Tibial artery (tissue), 4 donors: Measurements from ENCODE around the gene STAP2.

Source experiments
- DNase-seq, 2 donors: peaks; one replicate each; pipeline ENCODE4 v3.0.0-alpha.2; 2019
- H3K27ac ChIP-seq, 2 donors: fragments of 200-600 bp; sonication (generic) in 1 of 2; 1 replicate in 1 of 2; 2 replicates in 1 of 2; pipeline ENCODE4 v1.5.1; 2018 to 2019; ENCODE audit warnings: mild to moderate bottlenecking in 1 of 2
- H3K27me3 ChIP-seq, 2 donors: fragments of 200-600 bp; sonication (generic) in 1 of 2; one replicate each; pipeline versions ENCODE4 v1.5.1 to v1.6.0; 2016 to 2019
- H3K36me3 ChIP-seq, 3 donors: fragments of 200-600 bp; sonication (generic) in 2 of 3; one replicate each; pipeline ENCODE4 v1.5.1; 2016 to 2019; ENCODE audit warnings: mild to moderate bottlenecking in 2 of 3
- H3K4me1 ChIP-seq, 4 donors: fragments of 200-600 bp; sonication (generic) in 2 of 4; 1 replicate in 3 of 4; 2 replicates in 1 of 4; pipeline ENCODE4 v1.5.1; 2016 to 2019
- H3K4me3 ChIP-seq, 2 donors: fragments of 200-600 bp; sonication (generic) in 1 of 2; 1 replicate in 1 of 2; 2 replicates in 1 of 2; pipeline ENCODE4 v1.5.1; 2018 to 2019; ENCODE audit warnings: mild to moderate bottlenecking in 2 of 2
- H3K9me3 ChIP-seq, 3 donors: fragments of 200-600 bp; sonication (generic) in 1 of 3; one replicate each; pipeline ENCODE4 v1.5.1; 2016 to 2019
- intact Hi-C: fragments of 100-400 bp; cut with DNase I; formaldehyde crosslinking; loops from one replicate; pipeline ENCODE4 v1.15.0; 2023; ENCODE audit warnings: low total_unique reads
- TF ChIP-seq, protein P1 (sequence below), 2 experiments: fragments of 200-600 bp in 1 of 2; fragments of 450-650 bp in 1 of 2; IDR thresholded peaks; one replicate each; pipeline ENCODE4 v1.5.1; 2017 to 2019; ENCODE audit warnings: antibody characterized with exemption in 2 of 2, mild to moderate bottlenecking in 1 of 2, moderate library complexity in 1 of 2

STAP2 gene

DNA sequence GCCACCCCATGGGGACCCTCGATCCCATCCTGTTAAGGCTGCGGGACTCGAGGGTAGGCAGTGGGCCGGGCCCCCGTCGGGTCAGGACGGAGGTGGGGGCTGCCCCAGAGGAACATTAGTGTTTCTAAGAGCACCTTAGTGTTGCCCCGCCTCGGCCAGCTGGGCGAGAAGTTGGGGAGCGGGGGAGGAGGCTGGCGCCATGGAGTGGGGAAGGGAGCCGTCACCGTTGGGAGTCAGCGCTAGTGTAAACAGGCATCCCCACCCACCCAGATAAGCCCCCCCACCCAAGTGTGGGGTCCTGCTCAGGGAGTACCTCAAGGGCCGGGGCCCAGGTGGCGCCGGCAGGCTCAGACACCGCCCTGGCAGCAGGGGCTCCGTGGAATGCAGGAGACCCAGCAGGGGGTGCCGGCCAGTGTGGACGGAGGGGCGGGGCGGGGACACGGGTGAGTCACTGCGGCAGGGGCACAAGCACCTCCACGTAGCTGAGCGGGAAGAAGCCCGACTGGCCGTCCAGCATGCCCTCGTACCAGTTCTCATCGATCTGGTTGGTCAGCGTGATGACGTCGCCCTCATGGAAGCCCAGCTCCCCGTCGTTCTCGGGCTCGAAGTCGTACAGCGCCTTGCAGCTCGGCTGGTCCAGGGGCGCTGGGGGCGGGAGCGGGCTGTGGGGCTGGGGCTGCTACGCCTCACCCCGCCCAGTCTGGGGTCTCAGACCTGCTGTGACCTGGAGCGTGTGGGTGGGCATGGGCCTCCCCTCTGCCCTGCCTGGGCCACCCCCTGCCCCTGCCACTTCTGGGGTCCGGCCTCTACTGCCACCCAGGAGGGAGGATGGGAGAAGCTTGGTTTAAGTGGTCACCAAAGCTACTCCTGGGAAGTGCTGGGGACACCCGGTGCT lies 22.8 kb upstream of the STAP2 start:
- no peaks in the 10 kb centered on the region for H3K9me3 ChIP-seq
- no peaks in the 10 kb centered on the region for H3K27me3 ChIP-seq
- H3K4me1 ChIP-seq = no peaks in the 10 kb centered on the region
- TF ChIP-seq, protein P1, sequence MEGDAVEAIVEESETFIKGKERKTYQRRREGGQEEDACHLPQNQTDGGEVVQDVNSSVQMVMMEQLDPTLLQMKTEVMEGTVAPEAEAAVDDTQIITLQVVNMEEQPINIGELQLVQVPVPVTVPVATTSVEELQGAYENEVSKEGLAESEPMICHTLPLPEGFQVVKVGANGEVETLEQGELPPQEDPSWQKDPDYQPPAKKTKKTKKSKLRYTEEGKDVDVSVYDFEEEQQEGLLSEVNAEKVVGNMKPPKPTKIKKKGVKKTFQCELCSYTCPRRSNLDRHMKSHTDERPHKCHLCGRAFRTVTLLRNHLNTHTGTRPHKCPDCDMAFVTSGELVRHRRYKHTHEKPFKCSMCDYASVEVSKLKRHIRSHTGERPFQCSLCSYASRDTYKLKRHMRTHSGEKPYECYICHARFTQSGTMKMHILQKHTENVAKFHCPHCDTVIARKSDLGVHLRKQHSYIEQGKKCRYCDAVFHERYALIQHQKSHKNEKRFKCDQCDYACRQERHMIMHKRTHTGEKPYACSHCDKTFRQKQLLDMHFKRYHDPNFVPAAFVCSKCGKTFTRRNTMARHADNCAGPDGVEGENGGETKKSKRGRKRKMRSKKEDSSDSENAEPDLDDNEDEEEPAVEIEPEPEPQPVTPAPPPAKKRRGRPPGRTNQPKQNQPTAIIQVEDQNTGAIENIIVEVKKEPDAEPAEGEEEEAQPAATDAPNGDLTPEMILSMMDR (IDR thresholded peaks at IDR 0.05) = no peak
- H3K36me3 ChIP-seq = peaks cover 64 to 99% (median 74%) of the 10 kb centered on the region in 3 donors
- DNase-seq = peak in 1 of 2 donors; percentile 67
- intact Hi-C loops = no loop called here
- no peak overlapping the region for H3K27ac ChIP-seq
- H3K4me3 ChIP-seq = no peak overlapping the region

DNA sequence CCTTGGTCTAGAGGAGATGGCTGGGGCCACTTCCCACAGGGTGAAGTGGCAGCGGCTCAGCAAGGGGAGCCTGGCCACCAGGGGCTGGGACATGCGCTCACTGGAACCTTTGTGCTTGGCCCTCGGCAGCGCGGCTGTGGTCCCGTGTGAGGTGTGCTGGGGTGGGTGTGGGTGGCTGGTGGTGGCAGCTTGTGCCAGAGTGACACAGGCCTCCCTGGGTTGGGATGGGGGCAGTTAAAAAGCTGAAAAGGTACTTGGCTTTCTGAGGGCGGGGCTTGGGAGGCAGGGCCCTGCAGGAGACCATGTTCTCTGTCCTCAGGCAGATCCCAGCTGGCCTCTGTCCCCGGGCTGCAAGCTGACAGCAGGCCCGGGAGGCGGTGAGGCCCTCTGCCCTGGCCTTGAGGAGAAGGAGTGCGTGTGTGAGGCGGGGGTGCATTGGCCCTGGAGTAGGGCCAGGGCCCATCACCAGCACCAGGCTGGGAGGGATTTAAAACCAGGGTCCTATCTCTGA lies 22.1 kb upstream of the STAP2 start:
- Histone ChIP-seq H3K4me3 (no peak overlapping the region), H3K27ac (no peak overlapping the region), H3K36me3 (peaks cover 57 to 99% (median 67%) of the 10 kb centered on the region in 3 donors), H3K27me3 (no peaks in the 10 kb centered on the region), H3K9me3 (no peaks in the 10 kb centered on the region), H3K4me1 (no peaks in the 10 kb centered on the region)
- intact Hi-C loops = no loop called here
- peak in 1 of 2 donors; percentile 66 for DNase-seq
- TF ChIP-seq, protein P1 (IDR thresholded peaks at IDR 0.05) = no peak

DNA sequence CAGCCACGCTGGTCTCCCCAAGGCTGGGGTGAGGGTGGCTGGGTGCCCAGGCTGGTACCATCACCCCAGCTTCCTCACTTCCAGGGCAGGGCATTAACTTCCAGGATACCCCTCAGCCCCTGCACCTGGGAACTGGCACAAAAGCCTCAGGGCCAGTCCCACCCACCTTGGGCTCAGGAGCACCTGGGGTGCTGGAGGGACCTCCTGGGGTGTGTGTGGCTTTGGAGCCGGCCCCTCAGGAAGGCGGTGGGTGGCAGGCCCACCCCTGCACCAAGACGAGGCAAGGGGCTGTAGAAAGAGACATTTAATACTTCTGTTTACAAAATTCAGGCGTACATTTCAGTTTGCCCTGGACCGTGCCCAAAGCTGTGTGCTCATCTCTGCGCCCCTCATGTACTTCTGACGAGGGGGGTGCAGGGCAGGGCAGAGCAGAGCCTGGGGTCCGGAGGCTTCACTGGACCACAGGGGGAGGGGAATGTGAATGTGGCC lies 21.5 kb upstream of the STAP2 start:
- Histone ChIP-seq H3K27me3 (no peaks in the 10 kb centered on the region), H3K4me3 (no peak overlapping the region), H3K36me3 (peaks cover 52 to 97% (median 61%) of the 10 kb centered on the region in 3 donors), H3K27ac (no peak overlapping the region), H3K4me1 (no peaks in the 10 kb centered on the region), H3K9me3 (no peaks in the 10 kb centered on the region)
- intact Hi-C loops = no loop called here
- TF ChIP-seq, protein P1 (IDR thresholded peaks at IDR 0.05) = no peak
- peak in 1 of 2 donors; percentile 61 for DNase-seq

DNA sequence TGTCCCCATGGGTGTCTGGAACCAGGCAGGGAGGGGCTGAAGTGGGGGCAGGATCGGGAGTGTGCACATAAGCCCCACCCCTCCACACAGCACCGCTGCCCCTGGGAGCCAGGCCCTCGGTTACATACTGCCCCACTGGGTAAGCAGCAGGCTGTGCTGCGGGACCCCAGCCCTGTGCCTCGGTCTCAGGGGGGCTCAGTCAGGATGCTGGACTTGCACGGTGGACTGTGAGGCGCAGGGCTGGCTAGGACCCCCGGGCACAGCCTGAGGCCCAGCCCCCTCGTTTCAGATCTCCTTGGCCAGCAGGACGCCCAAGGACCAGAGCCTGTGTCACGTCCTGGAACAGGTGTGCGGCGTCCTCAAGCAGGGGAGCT lies 21.0 kb upstream of the STAP2 start:
- Histone ChIP-seq H3K27me3 (no peaks in the 10 kb centered on the region), H3K4me1 (no peaks in the 10 kb centered on the region), H3K4me3 (no peak overlapping the region), H3K27ac (no peak overlapping the region), H3K9me3 (no peaks in the 10 kb centered on the region), H3K36me3 (peaks cover 49 to 97% (median 58%) of the 10 kb centered on the region in 3 donors)
- TF ChIP-seq, protein P1 (IDR thresholded peaks at IDR 0.05) = no peak
- intact Hi-C loops = no loop called here
- DNase-seq = peak in 1 of 2 donors; percentile 63

DNA sequence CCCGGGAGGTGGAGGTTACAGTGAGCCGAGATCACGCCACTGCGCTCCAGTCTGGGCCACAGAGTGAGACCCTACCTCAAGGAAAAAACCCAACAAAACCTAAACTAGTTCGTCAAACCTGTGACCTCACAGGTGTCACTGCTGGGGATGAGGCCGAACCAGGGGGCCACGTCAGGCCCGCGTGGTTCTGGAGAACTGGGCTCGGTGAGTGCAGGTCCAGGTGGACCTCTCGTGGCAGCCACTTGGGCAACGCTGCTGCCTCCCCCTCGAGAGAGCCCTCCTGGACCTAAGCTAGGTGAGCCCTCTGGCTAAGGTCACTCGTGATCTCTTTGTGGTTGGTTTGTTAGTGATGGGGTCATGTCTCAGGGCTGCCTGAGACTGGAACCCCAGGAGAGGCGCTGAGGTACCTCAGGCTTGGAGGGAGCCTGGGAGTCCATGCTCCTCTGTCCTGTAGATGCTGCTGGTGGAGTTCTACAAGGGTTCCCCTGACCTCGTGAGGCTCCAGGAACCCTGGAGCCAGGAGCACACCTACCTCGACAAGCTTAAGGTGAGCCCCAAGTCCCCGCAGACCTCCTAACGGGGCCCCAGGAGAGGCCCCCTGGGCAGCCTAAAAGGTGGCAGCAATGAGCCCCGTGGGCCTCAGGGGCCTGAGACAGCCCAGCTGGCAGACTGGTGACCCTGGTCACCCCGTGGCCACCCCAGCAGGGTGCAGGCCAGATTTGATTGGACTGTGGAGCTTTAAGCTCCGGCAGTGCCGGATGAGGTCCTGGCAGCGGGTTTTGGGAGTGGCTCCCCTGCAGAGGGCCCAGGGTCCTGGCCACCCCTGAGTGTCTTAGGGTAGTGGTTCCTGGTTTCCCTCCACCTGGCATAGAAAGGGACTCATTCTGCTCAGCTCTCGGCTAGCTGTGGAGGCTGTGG lies 20.3 kb upstream of the STAP2 start:
- DNase-seq = no peak

More for the DNA sequence above, 20.3 kb upstream of the STAP2 start:
- no peaks in the 10 kb centered on the region for H3K9me3 ChIP-seq
- no peak overlapping the region for H3K27ac ChIP-seq
- H3K4me3 ChIP-seq = no peak overlapping the region
- intact Hi-C loops = no loop called here
- H3K27me3 ChIP-seq = no peaks in the 10 kb centered on the region
- H3K4me1 ChIP-seq = no peaks in the 10 kb centered on the region
- peaks cover 42 to 97% (median 51%) of the 10 kb centered on the region in 3 donors for H3K36me3 ChIP-seq
- TF ChIP-seq, protein P1 (IDR thresholded peaks at IDR 0.05) = no peak
